ENCODE data around the gene ZNF121.

The ZNF121 gene

GRCh38 chr19:9538183-9539058 lies 45.9 kb downstream of the ZNF121 start, which contains the start of gene ZNF426:
Gene ZNF426, minus strand, starts transcription at chr19:9538645. Its CDS starts 2,413 bp downstream, at chr19:9536232.
- peak; percentile 83 to 93 for DNase-seq

- no peak for DNase-seq
These were observed 48.4 kb downstream of the ZNF121 start for GRCh38 chr19:9535934-9536333.

GRCh38 chr19:9531933-9532332 lies 52.4 kb downstream of the ZNF121 start:
- no peak for DNase-seq

- no peak for DNase-seq
These were observed 55.5 kb downstream of the ZNF121 start for GRCh38 chr19:9528757-9529336.

- DNase-seq, result no peak
These were observed 60.3 kb downstream of the ZNF121 start for GRCh38 chr19:9523885-9524474.
